Left lung (tissue), 10 donors: Measurements from ENCODE around the gene GALNT17. TPM values are rescaled to one million over a fixed set of nuclear protein-coding genes. Genes with fewer than 3 reads are reported as not detected.

ENCODE experiments used
- ATAC-seq: fragments of 200-7000 bp; cut with Tn5 transposase; one replicate; pipeline ENCODE4 v1.9.1; 2020; ENCODE audit warnings: moderate library complexity
- DNase-seq, 4 donors: peaks; one replicate each; pipeline ENCODE4 v3.0.0-alpha.2; 2013 to 2020
- H3K27ac ChIP-seq, 2 donors: fragments of 200-600 bp; sonication (generic) in 1 of 2; one replicate each; pipeline versions ENCODE4 v1.5.0 to v1.8.0; 2020 to 2021
- H3K27me3 ChIP-seq, 2 donors: fragments of 200-600 bp; sonication (generic) in 1 of 2; one replicate each; pipeline versions ENCODE4 v1.5.0 to v1.8.0; 2020 to 2021
- H3K36me3 ChIP-seq, 2 donors: fragments of 200-600 bp; sonication (generic) in 1 of 2; one replicate each; pipeline versions ENCODE4 v1.5.0 to v1.8.0; 2020 to 2021
- H3K4me1 ChIP-seq, 2 donors: fragments of 200-600 bp; one replicate each; pipeline ENCODE4 v1.8.0; 2021
- H3K4me3 ChIP-seq, 2 donors: fragments of 200-600 bp; sonication (generic) in 1 of 2; one replicate each; pipeline versions ENCODE4 v1.5.0 to v1.8.0; 2020 to 2021; ENCODE audit warnings: mild to moderate bottlenecking in 1 of 2
- H3K9me3 ChIP-seq, 2 donors: fragments of 200-600 bp; sonication (generic) in 1 of 2; one replicate each; pipeline versions ENCODE4 v1.5.0 to v1.8.0; 2020 to 2021
- intact Hi-C, 2 donors: fragments of 100-400 bp; cut with DNase I; formaldehyde crosslinking; loops; one replicate each; pipeline versions ENCODE4 v1.11.2 to v1.14.2; 2022
- polyA plus RNA-seq, 6 donors: library from polyadenylated mRNA; unstranded; fragments of 120-200 nt; gene quantifications; one replicate each; pipeline ENCODE4 v1.2.1, GENCODE V29; 2013; ENCODE audit not compliant: insufficient read length in 6 of 6
- total RNA-seq, 2 donors: library from RNA; stranded (reverse); fragmentation: NEBNext Ultra II Directional; extraction: Animal tissue kit (Norgen Biotek cat#: 25700); gene quantifications; one replicate each; pipeline ENCODE4 v1.2.1, GENCODE V29; 2021
- TF ChIP-seq, protein P1 (sequence below), 2 donors: fragments of 200-600 bp; sonication (generic) in 1 of 2; IDR thresholded peaks; one replicate each; pipeline versions ENCODE4 v1.5.0 to v1.8.0; 2021; ENCODE audit warnings: antibody characterized with exemption in 2 of 2
- donor health status: DM: no; HTN: yes; CAD: no.
- donor health status: DM: no; HTN: no; CAD: no.

GALNT17 gene
- total and polyA plus RNA-seq, 8 donors = 2.4 to 19.1 (median 9.7) TPM

GRCh38 chr7:71320916-71321315, 189.0 kb downstream of the GALNT17 start:
- DNase-seq (no peak), ATAC-seq (no peak)
- H3K27me3 ChIP-seq = no peaks in the 10 kb centered on the region
- no peak overlapping the region for H3K27ac ChIP-seq
- TF ChIP-seq, protein P1, sequence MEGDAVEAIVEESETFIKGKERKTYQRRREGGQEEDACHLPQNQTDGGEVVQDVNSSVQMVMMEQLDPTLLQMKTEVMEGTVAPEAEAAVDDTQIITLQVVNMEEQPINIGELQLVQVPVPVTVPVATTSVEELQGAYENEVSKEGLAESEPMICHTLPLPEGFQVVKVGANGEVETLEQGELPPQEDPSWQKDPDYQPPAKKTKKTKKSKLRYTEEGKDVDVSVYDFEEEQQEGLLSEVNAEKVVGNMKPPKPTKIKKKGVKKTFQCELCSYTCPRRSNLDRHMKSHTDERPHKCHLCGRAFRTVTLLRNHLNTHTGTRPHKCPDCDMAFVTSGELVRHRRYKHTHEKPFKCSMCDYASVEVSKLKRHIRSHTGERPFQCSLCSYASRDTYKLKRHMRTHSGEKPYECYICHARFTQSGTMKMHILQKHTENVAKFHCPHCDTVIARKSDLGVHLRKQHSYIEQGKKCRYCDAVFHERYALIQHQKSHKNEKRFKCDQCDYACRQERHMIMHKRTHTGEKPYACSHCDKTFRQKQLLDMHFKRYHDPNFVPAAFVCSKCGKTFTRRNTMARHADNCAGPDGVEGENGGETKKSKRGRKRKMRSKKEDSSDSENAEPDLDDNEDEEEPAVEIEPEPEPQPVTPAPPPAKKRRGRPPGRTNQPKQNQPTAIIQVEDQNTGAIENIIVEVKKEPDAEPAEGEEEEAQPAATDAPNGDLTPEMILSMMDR (IDR thresholded peaks at IDR 0.05) = no peak
- H3K4me1 ChIP-seq = no peaks in the 10 kb centered on the region
- H3K4me3 ChIP-seq = no peak overlapping the region
- no peaks in the 10 kb centered on the region for H3K36me3 ChIP-seq
- H3K9me3 ChIP-seq = peaks cover 0 to 10% of the 10 kb centered on the region in 2 donors
- intact Hi-C loops = no loop called here

- DNase-seq (no peak), ATAC-seq (no peak)
- peaks cover 0 to 10% of the 10 kb centered on the region in 2 donors for H3K9me3 ChIP-seq
- H3K27me3 ChIP-seq = no peaks in the 10 kb centered on the region
- no peak overlapping the region for H3K27ac ChIP-seq
- no peak overlapping the region for H3K4me3 ChIP-seq
- intact Hi-C loops = no loop called here
- TF ChIP-seq, protein P1 (IDR thresholded peaks at IDR 0.05) = no peak
- H3K36me3 ChIP-seq = no peaks in the 10 kb centered on the region
- no peaks in the 10 kb centered on the region for H3K4me1 ChIP-seq
Observed at GRCh38 chr7:71322201-71322600, 190.3 kb downstream of the GALNT17 start.

- no peak for DNase-seq
- no peak overlapping the region for H3K4me3 ChIP-seq
- no peaks in the 10 kb centered on the region for H3K36me3 ChIP-seq
- ATAC-seq = no peak
- TF ChIP-seq, protein P1 (IDR thresholded peaks at IDR 0.05) = no peak
- intact Hi-C loops = no loop called here
- no peaks in the 10 kb centered on the region for H3K27me3 ChIP-seq
- peaks cover 0 to 8% of the 10 kb centered on the region in 2 donors for H3K9me3 ChIP-seq
- H3K4me1 ChIP-seq = no peaks in the 10 kb centered on the region
- no peak overlapping the region for H3K27ac ChIP-seq
Observed at GRCh38 chr7:71323726-71324125, 191.8 kb downstream of the GALNT17 start.

DNA sequence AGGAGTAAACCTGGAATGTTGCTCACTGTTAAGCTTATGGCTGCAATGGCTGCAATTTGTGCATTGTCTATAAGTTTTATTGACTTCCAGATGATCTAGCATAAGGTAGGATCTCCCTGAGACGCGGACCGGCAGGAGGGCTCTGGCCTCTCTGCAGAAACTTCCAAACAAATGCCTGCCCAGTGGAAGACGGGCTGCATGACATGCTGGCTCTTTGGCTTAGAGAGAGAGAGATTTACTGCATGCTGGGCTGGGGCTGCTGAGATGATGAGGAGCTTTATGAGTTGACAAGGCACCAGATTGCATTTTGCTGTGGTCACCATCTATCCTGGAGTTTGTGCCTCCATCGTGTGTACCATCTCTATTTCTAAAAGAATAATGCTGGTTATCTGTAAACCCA, 193.2 kb downstream of the GALNT17 start:
- DNase-seq (no peak), ATAC-seq (no peak)
- Histone ChIP-seq H3K36me3 (no peaks in the 10 kb centered on the region), H3K4me3 (no peak overlapping the region), H3K9me3 (peaks cover 0 to 5% of the 10 kb centered on the region in 2 donors), H3K27ac (no peak overlapping the region), H3K27me3 (no peaks in the 10 kb centered on the region), H3K4me1 (no peaks in the 10 kb centered on the region)
- intact Hi-C loops = no loop called here
- TF ChIP-seq, protein P1 (IDR thresholded peaks at IDR 0.05) = no peak

DNA sequence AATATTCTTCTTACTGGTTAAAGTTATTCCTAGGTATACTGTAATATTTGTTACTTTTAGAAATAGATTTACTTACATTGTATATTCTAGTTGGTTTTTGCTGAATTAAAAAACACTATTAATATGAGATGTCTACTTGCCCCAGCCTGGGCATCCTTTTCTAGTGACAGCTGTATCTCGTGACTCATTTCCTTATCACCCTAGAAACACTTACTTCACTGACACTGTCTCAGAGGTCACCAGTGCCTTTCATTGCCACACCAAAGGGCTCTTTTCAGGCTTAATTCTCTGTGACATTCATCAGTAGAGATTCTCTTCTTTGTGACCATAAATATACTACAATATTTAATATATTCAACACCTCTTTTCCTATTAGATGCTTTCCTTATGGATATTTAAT, 194.7 kb downstream of the GALNT17 start:
- TF ChIP-seq, protein P1 (IDR thresholded peaks at IDR 0.05) = no peak
- intact Hi-C loops = no loop called here
- Histone ChIP-seq H3K4me3 (no peak overlapping the region), H3K9me3 (peaks cover 0 to 1% of the 10 kb centered on the region in 2 donors), H3K27me3 (no peaks in the 10 kb centered on the region), H3K4me1 (no peaks in the 10 kb centered on the region), H3K27ac (no peak overlapping the region), H3K36me3 (no peaks in the 10 kb centered on the region)
- ATAC-seq = no peak
- no peak for DNase-seq
